Urothelium cell line (cell line): Measurements from ENCODE around the gene B3GNT3.

ENCODE experiments used
- DNase-seq: peaks from one replicate; pipeline ENCODE4 v3.0.0; 2011; ENCODE audit warnings: low spot score, mixed read lengths
- FAIRE-seq: peaks from 2 replicates; lab custom pipeline; 2011; peaks lifted over from hg19 to GRCh38; lab: Jason Lieb, UNC

Gene B3GNT3

GRCh38 chr19:17854061-17854460 lies 59.1 kb downstream of the B3GNT3 start:
- FAIRE-seq, result no peak
- DNase-seq, result no peak

GRCh38 chr19:17855280-17856152 lies 60.6 kb downstream of the B3GNT3 start:
- FAIRE-seq (no peak), DNase-seq (peak; percentile 81)

- FAIRE-seq, result no peak
- peak; percentile 94 for DNase-seq
Measured at GRCh38 chr19:17859533-17860330, 64.8 kb downstream of the B3GNT3 start, which contains the start of gene RPL18A. Gene RPL18A (plus strand): TSS chr19:17859910. CDS start chr19:17859957, 47 bp downstream.

GRCh38 chr19:17860331-17860992 lies 65.5 kb downstream of the B3GNT3 start:
- no peak for FAIRE-seq

GRCh38 chr19:17860993-17861360 lies 66.0 kb downstream of the B3GNT3 start:
- FAIRE-seq, result no peak
- DNase-seq, result no peak

More at GRCh38 chr19:17860331-17860992, 65.5 kb downstream of the B3GNT3 start:
- DNase-seq, result no peak

GRCh38 chr19:17861542-17862402 lies 66.8 kb downstream of the B3GNT3 start:
- FAIRE-seq (no peak), DNase-seq (no peak)

GRCh38 chr19:17862711-17863519 lies 68.0 kb downstream of the B3GNT3 start:
- FAIRE-seq, result no peak
- DNase-seq, result no peak
